Stimulated activated CD4-positive, alpha-beta T cell treated with anti-CD3 and anti-CD28 coated beads, Interleukin-1b, Interleukin-23, amount 100 ng/mL, for 4 hours (primary cell): ENCODE results near the gene TMPRSS11D.

Experiments used
- DNase-seq, 2 donors: peaks; one replicate each; pipeline ENCODE4 v3.0.0-alpha.2; 2020; ENCODE audit warnings: low read depth in 2 of 2

TMPRSS11D gene

DNA sequence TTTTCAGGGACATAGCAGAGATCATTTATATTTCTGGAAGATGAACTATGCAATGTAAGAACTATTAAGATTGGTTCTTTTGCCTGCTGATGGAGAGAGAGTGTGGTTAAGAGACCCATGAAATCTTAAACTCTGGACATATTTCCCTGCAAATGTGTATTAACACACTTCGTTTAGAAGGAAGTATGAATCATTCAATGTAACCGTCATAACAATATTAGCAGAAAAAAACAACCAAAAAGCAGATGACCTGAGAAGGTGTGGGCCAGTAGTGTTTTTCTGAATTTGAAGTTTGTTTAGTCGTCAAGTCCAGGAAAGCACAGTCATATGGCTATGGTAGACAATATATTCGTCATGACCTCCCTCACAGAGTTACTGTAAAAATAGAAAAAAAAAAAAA is 2.5 kb upstream of the TMPRSS11D start:
- DNase-seq = no peak

GRCh38 chr4:67885762-67886161 is 2.0 kb upstream of the TMPRSS11D start:
- DNase-seq = no peak

DNA sequence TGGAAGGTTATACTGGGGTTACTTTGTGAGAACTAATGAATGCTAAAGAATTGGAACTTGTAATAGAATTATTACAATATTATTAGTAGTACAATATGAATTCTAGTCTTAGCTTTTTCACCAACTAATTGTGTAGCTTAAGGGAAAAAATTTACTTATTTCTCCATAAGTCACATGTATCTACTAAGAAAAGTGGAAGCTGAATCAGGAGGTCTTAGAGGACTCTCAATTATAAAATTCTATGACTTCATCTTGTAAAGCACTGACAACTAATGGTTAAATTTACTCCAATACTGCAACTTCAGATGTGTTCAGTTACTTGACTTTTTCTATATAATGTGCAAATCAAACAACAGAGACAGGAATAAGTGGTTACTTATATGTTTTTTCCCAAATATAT is 899 bp upstream of the TMPRSS11D start:
- DNase-seq = no peak

- DNase-seq = no peak
Observed at GRCh38 chr4:67883458-67883857, 344 bp downstream of the TMPRSS11D start.

DNA sequence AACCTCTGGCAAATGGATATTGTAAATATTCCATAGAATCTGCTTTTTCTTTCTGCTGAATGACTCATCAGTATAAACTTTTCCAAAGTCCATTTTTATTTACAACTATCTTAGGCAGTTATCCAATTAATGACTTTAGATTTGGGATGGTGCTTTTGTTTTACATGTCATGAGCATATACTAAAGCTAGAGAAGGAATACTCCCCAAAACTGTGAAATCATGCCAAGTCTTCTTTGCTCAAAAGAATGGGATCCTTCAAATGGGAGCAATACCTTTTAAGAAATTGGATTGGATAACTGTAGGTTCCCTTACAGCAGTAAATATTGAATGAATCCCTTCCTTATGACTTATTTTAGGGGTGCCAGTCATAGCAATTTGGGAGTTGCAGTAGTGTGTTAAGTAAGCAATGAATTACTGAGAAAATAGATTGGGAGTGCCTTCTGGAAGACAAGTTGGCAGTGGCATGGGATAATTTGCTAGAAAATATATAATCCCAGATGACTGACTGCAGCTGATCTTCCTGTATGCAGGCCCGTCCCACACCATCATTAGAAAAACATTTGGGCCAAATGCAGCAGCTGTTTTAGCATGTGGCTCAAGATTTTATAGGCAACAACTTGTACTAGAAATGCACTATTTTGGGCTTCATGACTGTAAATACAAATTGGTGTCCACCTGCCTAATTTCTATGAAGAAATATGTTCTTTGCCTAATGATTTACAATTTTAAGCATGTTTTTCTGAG is 2.8 kb downstream of the TMPRSS11D start:
- DNase-seq = no peak

DNA sequence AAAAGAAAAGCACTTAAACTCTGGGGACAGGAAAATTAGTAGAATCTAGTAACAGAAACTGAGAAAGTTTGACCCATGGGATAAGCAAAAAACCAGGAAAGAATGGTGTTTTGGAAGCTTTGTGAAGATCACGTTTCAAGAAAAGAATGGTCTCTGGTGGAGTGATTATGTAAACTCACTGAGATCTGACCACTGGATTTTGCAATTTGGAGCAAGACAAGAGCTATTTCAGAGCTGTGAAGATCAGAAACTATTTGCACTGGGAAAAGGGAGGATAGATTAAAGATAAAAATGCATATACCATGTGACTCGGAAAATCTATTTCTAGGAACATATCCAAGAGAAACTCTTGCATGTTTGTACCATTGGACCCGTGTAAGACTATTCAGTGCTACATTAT is 4.3 kb downstream of the TMPRSS11D start:
- DNase-seq = no peak

DNA sequence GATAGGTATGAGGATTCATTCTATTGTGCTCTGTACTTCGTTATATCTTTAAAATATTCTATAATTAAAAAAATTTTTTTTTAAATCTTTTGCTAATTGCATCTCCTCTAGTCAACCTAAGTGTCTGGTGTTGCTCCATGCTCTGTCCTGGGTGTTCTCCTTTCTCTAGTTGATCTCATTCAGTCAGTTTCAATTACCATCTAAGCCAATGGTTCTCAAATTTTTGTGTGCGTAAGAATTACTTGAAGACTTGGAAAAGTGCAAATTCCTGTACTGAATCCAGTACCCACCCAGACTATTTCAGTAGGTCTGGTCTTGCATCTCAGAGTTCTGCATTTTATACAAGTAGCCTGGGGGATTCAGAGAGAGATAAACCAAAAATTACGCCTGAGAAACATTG is 6.7 kb downstream of the TMPRSS11D start:
- DNase-seq = no peak

GRCh38 chr4:67874986-67875385 is 8.8 kb downstream of the TMPRSS11D start:
- DNase-seq = no peak

DNA sequence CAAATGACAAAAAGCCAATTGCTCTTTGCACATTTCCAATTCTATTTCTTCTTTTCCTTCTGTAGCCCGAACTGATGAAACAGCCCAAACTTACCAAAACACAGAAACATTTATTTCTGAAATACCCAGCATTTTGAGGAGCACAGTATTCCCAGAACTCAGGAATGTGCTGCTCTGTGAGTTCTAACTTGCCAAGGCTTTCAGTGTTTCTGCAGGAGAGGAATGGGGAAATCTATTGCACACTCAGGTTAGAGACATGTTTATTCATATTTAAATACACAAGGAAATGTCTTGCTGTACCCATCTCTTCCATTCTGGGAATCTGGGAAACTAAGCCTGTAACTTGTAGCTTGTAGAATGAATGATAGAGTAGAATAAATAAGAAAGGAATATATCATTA is 10.7 kb downstream of the TMPRSS11D start:
- DNase-seq = no peak

GRCh38 chr4:67871867-67872266 is 11.9 kb downstream of the TMPRSS11D start:
- DNase-seq = no peak

DNA sequence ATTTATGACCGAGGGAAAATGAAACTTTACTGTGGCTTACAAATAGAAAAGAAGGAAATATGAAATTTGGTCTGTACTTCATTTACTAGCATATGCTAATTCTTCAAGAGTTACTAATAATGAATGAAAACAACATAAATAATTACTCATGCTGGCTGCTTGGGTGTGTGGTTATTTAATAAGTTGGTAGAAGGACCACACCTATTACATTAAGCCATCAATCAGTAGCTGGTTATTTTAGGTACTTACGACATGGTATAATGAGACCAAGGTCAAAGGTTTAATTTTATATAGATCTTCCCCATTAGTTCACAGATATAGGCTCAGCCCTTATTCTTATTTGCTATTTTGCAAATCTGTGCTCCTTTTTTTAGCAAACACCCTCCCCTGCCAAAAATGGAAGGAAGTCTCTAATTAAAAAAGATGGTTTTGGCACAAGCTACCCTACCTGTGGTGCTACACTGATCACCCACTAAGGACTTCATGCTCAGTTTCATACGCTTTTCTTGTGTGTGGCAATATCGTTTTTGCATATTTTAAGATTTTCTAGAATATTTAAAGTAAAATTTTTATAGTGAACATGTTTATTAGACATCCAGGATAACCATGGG is 14.1 kb downstream of the TMPRSS11D start:
- no peak for DNase-seq

GRCh38 chr4:67861513-67861912 is 22.3 kb downstream of the TMPRSS11D start:
- DNase-seq = no peak

- no peak for DNase-seq
Observed at GRCh38 chr4:67853336-67853735, 30.5 kb downstream of the TMPRSS11D start.

DNA sequence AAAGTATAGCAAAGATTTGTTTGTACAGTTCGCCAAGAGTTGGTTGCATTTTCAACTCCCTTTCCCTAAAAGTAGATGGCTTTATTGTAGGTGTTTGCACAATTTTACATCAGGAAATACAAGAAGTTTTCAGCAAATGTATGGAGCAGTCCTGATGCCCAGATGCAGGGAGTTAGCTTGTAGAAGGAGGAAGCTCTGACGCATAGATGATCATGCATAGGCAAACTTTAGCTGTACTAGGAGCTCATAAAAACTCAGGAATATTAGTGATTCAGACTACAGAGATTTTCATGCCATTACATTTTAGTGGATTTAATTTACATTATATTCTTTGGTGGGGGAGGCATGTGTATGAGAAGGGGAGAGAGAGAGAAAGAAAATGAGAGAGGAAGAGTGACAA is 62.9 kb downstream of the TMPRSS11D start:
- no peak for DNase-seq

DNA sequence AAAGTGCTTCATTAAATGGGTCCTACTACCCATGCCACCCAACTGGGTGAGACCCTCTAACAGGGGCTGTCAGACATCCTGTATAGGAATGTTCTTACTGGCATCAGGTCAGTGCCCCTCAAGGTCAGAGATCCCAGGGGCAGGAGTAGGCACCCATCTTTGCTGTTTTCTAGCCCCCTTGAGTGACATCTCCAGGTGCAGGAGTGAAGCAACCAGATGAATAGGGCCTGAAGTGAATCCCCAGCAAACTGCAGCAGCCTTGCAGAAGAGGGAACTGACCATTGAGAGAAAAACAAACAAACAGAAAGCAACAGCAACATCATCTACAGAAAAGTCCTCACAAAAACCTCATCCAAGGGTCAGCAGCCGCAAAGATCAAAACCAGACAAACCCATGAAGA is 73.8 kb downstream of the TMPRSS11D start:
- no peak for DNase-seq

GRCh38 chr4:67809502-67809901 is 74.3 kb downstream of the TMPRSS11D start:
- DNase-seq = no peak

GRCh38 chr4:67796810-67797209 is 87.0 kb downstream of the TMPRSS11D start:
- no peak for DNase-seq

DNA sequence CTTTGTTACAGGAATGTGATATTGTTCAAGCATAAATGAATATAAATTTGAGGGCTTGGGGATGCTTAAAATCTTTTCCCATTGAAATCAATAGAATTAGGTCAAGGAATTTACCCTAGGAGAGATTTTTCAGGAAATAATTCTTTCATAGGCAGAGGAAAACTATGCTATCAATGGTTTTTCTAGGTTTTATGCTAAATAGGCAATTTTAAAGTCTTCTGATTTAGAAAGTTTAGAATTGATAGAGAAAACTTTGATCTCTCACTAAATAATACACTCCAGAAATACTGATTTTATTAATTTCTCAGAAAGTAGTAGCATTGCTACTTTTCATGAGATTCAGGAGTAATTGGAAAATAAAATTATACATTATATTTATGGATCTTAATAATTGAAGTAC is 93.1 kb downstream of the TMPRSS11D start:
- DNase-seq = no peak

DNA sequence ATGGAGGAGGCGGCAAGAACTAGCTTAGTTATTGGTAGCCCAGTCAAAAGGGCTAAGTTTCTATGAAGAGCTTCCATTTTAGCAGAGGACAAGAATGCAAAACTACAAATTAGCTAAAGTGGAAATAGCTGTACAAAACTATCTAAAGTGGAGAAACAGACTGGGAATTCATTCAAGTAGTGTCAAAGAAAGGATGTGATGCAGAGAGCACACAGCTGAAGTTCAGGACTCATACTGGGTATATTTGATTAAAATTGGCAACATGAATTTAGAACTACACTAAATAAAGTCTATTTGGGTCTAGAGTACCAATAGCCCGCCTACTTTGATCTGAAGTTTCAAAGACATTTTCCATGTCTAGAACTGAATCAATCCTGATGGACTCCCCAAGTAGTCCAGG is 96.5 kb downstream of the TMPRSS11D start:
- no peak for DNase-seq

- DNase-seq = no peak
Observed at GRCh38 chr4:67785528-67785927, 98.3 kb downstream of the TMPRSS11D start.

- no peak for DNase-seq
Observed at GRCh38 chr4:67779631-67780030, 104.2 kb downstream of the TMPRSS11D start.

DNA sequence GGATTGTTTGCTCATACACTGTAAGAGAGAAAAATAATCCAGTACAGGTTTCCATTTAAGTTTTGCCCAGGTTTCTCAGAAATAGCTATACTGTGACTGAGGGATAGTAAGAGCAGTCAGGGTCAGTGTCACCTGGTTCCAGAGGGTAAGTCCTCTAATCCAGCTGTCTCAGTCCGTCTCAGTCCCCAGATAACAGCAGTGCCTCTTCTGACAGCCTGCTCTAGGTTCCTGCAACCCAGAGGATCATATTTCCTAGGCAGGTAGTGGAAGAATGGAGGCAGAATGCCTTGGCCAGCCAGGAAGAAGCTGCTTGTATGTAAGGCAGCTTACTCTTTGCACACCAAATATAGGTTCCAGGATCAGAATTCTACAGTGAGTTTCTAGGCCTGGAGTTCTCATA is 107.1 kb downstream of the TMPRSS11D start:
- DNase-seq = no peak
